Thyroid gland (tissue), 4 donors: Measurements from ENCODE around the gene SYNCRIP.

ENCODE experiments used
- CTCF ChIP-seq, 6 experiments: fragments of 200-600 bp in 3 of 6; fragments of 450-650 bp in 3 of 6; sonication (generic) in 3 of 6; IDR thresholded peaks; one replicate each; pipeline ENCODE4 v1.5.1; 2016 to 2019; ENCODE audit warnings: antibody characterized with exemption in 6 of 6, mild to moderate bottlenecking in 2 of 6, inconsistent platforms in 1 of 6, moderate library complexity in 1 of 6
- POLR2A ChIP-seq, 2 donors: fragments of 450-650 bp; IDR thresholded peaks; one replicate each; pipeline ENCODE4 v1.6.1; 2017; ENCODE audit warnings: antibody characterized with exemption in 2 of 2, mild to moderate bottlenecking in 2 of 2, moderate library complexity in 1 of 2

- TF ChIP-seq CTCF (IDR thresholded peaks at IDR 0.05) (no peak), POLR2A (IDR thresholded peaks at IDR 0.05) (no peak)
These were observed 74.3 kb downstream of the SYNCRIP start for GRCh38 chr6:85568411-85568810.
